BLaER1 treated with 17β-estradiol and CSF1 and Interleukin-3, amounts not matched to agents 10 nM and 100 nM (cell line): ENCODE data around the gene TOP1.

Experiments
- H3K27ac ChIP-seq, 11 experiments: shearing (Covaris generic); formaldehyde crosslinking; 2 replicates each; pipeline ENCODE4 v1.8.1; 2022
- H3K27me3 ChIP-seq, 11 experiments: shearing (Covaris generic); formaldehyde crosslinking; 2 replicates each; pipeline ENCODE4 v1.8.1; 2022
- H3K36me3 ChIP-seq, 11 experiments: shearing (Covaris generic); formaldehyde crosslinking; 2 replicates each; pipeline ENCODE4 v1.8.1; 2022
- H3K4me1 ChIP-seq, 10 experiments: shearing (Covaris generic); formaldehyde crosslinking; 2 replicates each; pipeline ENCODE4 v1.8.1; 2022
- H3K4me2 ChIP-seq, 11 experiments: shearing (Covaris generic); formaldehyde crosslinking; 2 replicates each; pipeline ENCODE4 v1.8.1; 2022
- H3K4me3 ChIP-seq, 10 experiments: shearing (Covaris generic); formaldehyde crosslinking; 2 replicates each; pipeline ENCODE4 v1.8.1; 2022
- H3K9ac ChIP-seq, 11 experiments: shearing (Covaris generic); formaldehyde crosslinking; 2 replicates each; pipeline ENCODE4 v1.8.1; 2022
- H3K9me3 ChIP-seq, 11 experiments: shearing (Covaris generic); formaldehyde crosslinking; replicated peaks in 1 of 11; 2 replicates each; pipeline ENCODE4 v1.8.1; 2022
- H4K20me1 ChIP-seq, 11 experiments: shearing (Covaris generic); formaldehyde crosslinking; 2 replicates each; pipeline ENCODE4 v1.8.1; 2022
- Cebpa-rat ChIP-seq, 11 experiments: shearing (Covaris generic); IDR thresholded peaks; 2 replicates each; pipeline ENCODE4 v1.8.1; 2022

The TOP1 gene

GRCh38 chr20:41052742-41053419 lies 24.3 kb downstream of the TOP1 start:
- no peak for TF ChIP-seq Cebpa-rat (IDR thresholded peaks at IDR 0.05)
- Histone ChIP-seq H3K4me1 (peaks cover 36 to 73% (median 44%) of the 10 kb centered on the region in 10 experiments), H4K20me1 (peaks cover 94 to 100% (median 100%) of the 10 kb centered on the region in 11 experiments)

GRCh38 chr20:41054070-41054846 lies 25.6 kb downstream of the TOP1 start:
- Histone ChIP-seq H3K27me3 (no peaks in the 10 kb centered on the region), H3K4me1 (peaks cover 23 to 66% (median 30%) of the 10 kb centered on the region in 10 experiments), H3K36me3 (peaks cover 0 to 86% (median 60%) of the 10 kb centered on the region in 11 experiments), H3K9ac (no peak overlapping the region), H3K4me3 (no peak overlapping the region), H4K20me1 (peaks cover 94 to 100% (median 100%) of the 10 kb centered on the region in 11 experiments), H3K4me2 (peak overlapping the region in 6 of 11 experiments; percentile 10 to 48 (median 24); a peak in 8 of 22 replicates), H3K27ac (no peak overlapping the region), H3K9me3 (peaks cover 0 to 29% (median 14%) of the 10 kb centered on the region in 11 experiments; a peak in 16 of 22 replicates)
- TF ChIP-seq Cebpa-rat (IDR thresholded peaks at IDR 0.05): no peak

More at GRCh38 chr20:41052742-41053419, 24.3 kb downstream of the TOP1 start:
- Histone ChIP-seq H3K4me3 (no peak overlapping the region), H3K9ac (no peak overlapping the region), H3K36me3 (peaks cover 0 to 74% (median 48%) of the 10 kb centered on the region in 11 experiments; a peak in 20 of 22 replicates), H3K9me3 (peaks cover 0 to 29% (median 14%) of the 10 kb centered on the region in 11 experiments; a peak in 16 of 22 replicates), H3K27ac (no peak overlapping the region), H3K27me3 (no peaks in the 10 kb centered on the region), H3K4me2 (no peak overlapping the region)

- no peak for TF ChIP-seq Cebpa-rat (IDR thresholded peaks at IDR 0.05)
- Histone ChIP-seq H3K4me2 (peak overlapping the region in 6 of 11 experiments; percentile 10 to 48 (median 24); a peak in 7 of 22 replicates), H3K9ac (no peak overlapping the region), H3K4me1 (peaks cover 18 to 60% (median 26%) of the 10 kb centered on the region in 10 experiments; a peak in 19 of 20 replicates), H3K27me3 (no peaks in the 10 kb centered on the region), H4K20me1 (peaks cover 94 to 100% (median 100%) of the 10 kb centered on the region in 11 experiments), H3K36me3 (peaks cover 5 to 89% (median 65%) of the 10 kb centered on the region in 11 experiments), H3K4me3 (no peak overlapping the region), H3K9me3 (peaks cover 0 to 29% (median 14%) of the 10 kb centered on the region in 11 experiments; a peak in 16 of 22 replicates), H3K27ac (no peak overlapping the region)
These were observed 26.2 kb downstream of the TOP1 start for GRCh38 chr20:41054847-41055230.

GRCh38 chr20:41055679-41056078 lies 27.1 kb downstream of the TOP1 start:
- Histone ChIP-seq H3K4me2 (no peak overlapping the region), H3K4me1 (peaks cover 10 to 52% (median 18%) of the 10 kb centered on the region in 10 experiments; a peak in 19 of 20 replicates), H3K36me3 (peaks cover 6 to 94% (median 73%) of the 10 kb centered on the region in 11 experiments), H3K27me3 (no peaks in the 10 kb centered on the region), H4K20me1 (peaks cover 90 to 100% (median 100%) of the 10 kb centered on the region in 11 experiments), H3K4me3 (no peak overlapping the region), H3K9ac (no peak overlapping the region), H3K27ac (no peak overlapping the region), H3K9me3 (peaks cover 0 to 29% (median 14%) of the 10 kb centered on the region in 11 experiments; a peak in 16 of 22 replicates)
- TF ChIP-seq Cebpa-rat (IDR thresholded peaks at IDR 0.05): no peak

- Histone ChIP-seq H3K27me3 (no peaks in the 10 kb centered on the region), H3K9me3 (peaks cover 0 to 23% (median 13%) of the 10 kb centered on the region in 11 experiments; a peak in 15 of 22 replicates), H3K4me3 (no peak overlapping the region), H3K27ac (no peak overlapping the region), H4K20me1 (peaks cover 79 to 100% (median 98%) of the 10 kb centered on the region in 11 experiments), H3K36me3 (peaks cover 30 to 94% (median 86%) of the 10 kb centered on the region in 11 experiments), H3K4me1 (peaks cover 0 to 29% (median 8%) of the 10 kb centered on the region in 10 experiments; a peak in 13 of 20 replicates), H3K9ac (no peak overlapping the region), H3K4me2 (peak overlapping the region in 2 of 11 experiments; percentile 9 to 21; a peak in 2 of 22 replicates)
- TF ChIP-seq Cebpa-rat (IDR thresholded peaks at IDR 0.05): no peak
These were observed 29.5 kb downstream of the TOP1 start for GRCh38 chr20:41057999-41058673.

- peaks cover 0 to 35% (median 8%) of the 10 kb centered on the region in 10 experiments; a peak in 13 of 20 replicates for H3K4me1 ChIP-seq
- H3K36me3 ChIP-seq: peaks cover 31 to 94% (median 85%) of the 10 kb centered on the region in 11 experiments
These were observed 30.3 kb downstream of the TOP1 start for GRCh38 chr20:41058674-41059635.

GRCh38 chr20:41061155-41061554 lies 32.5 kb downstream of the TOP1 start:
- Histone ChIP-seq H3K4me3 (no peak overlapping the region), H3K9me3 (peaks cover 0 to 14% (median 0%) of the 10 kb centered on the region in 11 experiments; a peak in 6 of 22 replicates), H4K20me1 (peaks cover 67 to 100% (median 99%) of the 10 kb centered on the region in 11 experiments), H3K9ac (no peak overlapping the region), H3K4me1 (peaks cover 0 to 31% (median 0%) of the 10 kb centered on the region in 10 experiments; a peak in 8 of 20 replicates), H3K27me3 (no peaks in the 10 kb centered on the region), H3K4me2 (no peak overlapping the region), H3K27ac (no peak overlapping the region), H3K36me3 (peaks cover 50 to 95% (median 90%) of the 10 kb centered on the region in 11 experiments)
- TF ChIP-seq Cebpa-rat (IDR thresholded peaks at IDR 0.05): no peak

More at GRCh38 chr20:41058674-41059635, 30.3 kb downstream of the TOP1 start:
- H3K4me3 ChIP-seq: no peak overlapping the region
- peaks cover 75 to 100% (median 98%) of the 10 kb centered on the region in 11 experiments for H4K20me1 ChIP-seq
- no peak for TF ChIP-seq Cebpa-rat (IDR thresholded peaks at IDR 0.05)
- H3K4me2 ChIP-seq: 0 out of 22 replicates have a peak overlapping the region, but pooled peaks of 1 of the 11 experiments have one; percentile 21
- H3K9ac ChIP-seq: no peak overlapping the region
- peaks cover 0 to 17% (median 6%) of the 10 kb centered on the region in 11 experiments; a peak in 11 of 22 replicates for H3K9me3 ChIP-seq
- H3K27ac ChIP-seq: no peak overlapping the region
- no peaks in the 10 kb centered on the region for H3K27me3 ChIP-seq
